Suppressor macrophage treated with lipopolysaccharide for 1 hour (primary cell): ENCODE measurements around the gene TIAM1.

Experiments
- DNase-seq, 3 donors: peaks; one replicate each; pipeline ENCODE4 v3.0.0-alpha.2; 2020 to 2022

Gene TIAM1

GRCh38 chr21:31201144-31201543 is 142.9 kb downstream of the TIAM1 start:
- DNase-seq: peak; percentile 46 to 76 (median 70)

GRCh38 chr21:31198575-31198974 is 145.5 kb downstream of the TIAM1 start:
- peak; percentile 73 to 90 (median 86) for DNase-seq

GRCh38 chr21:31196724-31197123 is 147.3 kb downstream of the TIAM1 start:
- DNase-seq: no peak

GRCh38 chr21:31195334-31196015 is 148.6 kb downstream of the TIAM1 start:
- peak in 1 of 3 donors; percentile 31 for DNase-seq

- no peak for DNase-seq
Measured at GRCh38 chr21:31194510-31195293, 149.4 kb downstream of the TIAM1 start.

GRCh38 chr21:31193761-31194160 is 150.3 kb downstream of the TIAM1 start:
- no peak for DNase-seq

GRCh38 chr21:31191553-31191952 is 152.5 kb downstream of the TIAM1 start:
- DNase-seq: no peak

- DNase-seq: no peak
Measured at GRCh38 chr21:31190516-31190915, 153.5 kb downstream of the TIAM1 start.

- DNase-seq: no peak
Measured at GRCh38 chr21:31187499-31187898, 156.6 kb downstream of the TIAM1 start.

- DNase-seq: no peak
Measured at GRCh38 chr21:31186916-31187315, 157.1 kb downstream of the TIAM1 start.

GRCh38 chr21:31185663-31186062 is 158.4 kb downstream of the TIAM1 start:
- no peak for DNase-seq

GRCh38 chr21:31184876-31185275 is 159.2 kb downstream of the TIAM1 start:
- DNase-seq: no peak

GRCh38 chr21:31184459-31184858 is 159.6 kb downstream of the TIAM1 start:
- peak; percentile 65 to 77 (median 65) for DNase-seq

GRCh38 chr21:31182231-31183140 is 161.6 kb downstream of the TIAM1 start:
- DNase-seq: no peak

- DNase-seq: no peak
Measured at GRCh38 chr21:31181082-31181750, 162.8 kb downstream of the TIAM1 start.

GRCh38 chr21:31180256-31181081 is 163.6 kb downstream of the TIAM1 start:
- peak; percentile 56 to 73 (median 69) for DNase-seq

- peak in 1 of 3 donors; percentile 22 for DNase-seq
Measured at GRCh38 chr21:31176725-31177124, 167.3 kb downstream of the TIAM1 start.

GRCh38 chr21:31176080-31176551 is 167.9 kb downstream of the TIAM1 start:
- DNase-seq: peak in 2 of 3 donors; percentile 58 to 67

- peak; percentile 51 to 74 (median 67) for DNase-seq
Measured at GRCh38 chr21:31173881-31174555, 170.0 kb downstream of the TIAM1 start.

GRCh38 chr21:31172328-31172727 is 171.7 kb downstream of the TIAM1 start:
- no peak for DNase-seq
